Aorta (tissue), 5 donors: ENCODE measurements around the gene MDH1. TPM values are rescaled to one million over a fixed set of nuclear protein-coding genes. Genes with fewer than 3 reads are reported as not detected.

ENCODE experiments used
- ATAC-seq: fragments of 200-7000 bp; cut with Tn5 transposase; one replicate; pipeline ENCODE4 v1.9.1; 2022; ENCODE audit warnings: moderate library complexity; ENCODE audit not compliant: low FRiP score
- DNase-seq, 2 donors: peaks; one replicate each; pipeline ENCODE4 v3.0.0-alpha.2; 2020
- H3K27ac ChIP-seq, 2 donors: one replicate each; pipeline ENCODE4 v1.5.1; 2013; ENCODE audit warnings: low read length in 2 of 2, mild to moderate bottlenecking in 2 of 2, moderate library complexity in 2 of 2, control low read depth in 1 of 2, inconsistent platforms in 1 of 2, low read depth in 1 of 2
- H3K27me3 ChIP-seq, 2 donors: one replicate each; pipeline ENCODE4 v1.6.1; 2013; ENCODE audit warnings: control low read depth in 1 of 2, low read length in 1 of 2, mild to moderate bottlenecking in 1 of 2, moderate library complexity in 1 of 2; ENCODE audit not compliant: insufficient read depth in 2 of 2, control insufficient read depth in 1 of 2
- H3K36me3 ChIP-seq, 2 donors: one replicate each; pipeline ENCODE4 v1.6.1; 2013; ENCODE audit warnings: control low read depth in 1 of 2, low read length in 1 of 2, mild to moderate bottlenecking in 1 of 2; ENCODE audit not compliant: insufficient read depth in 2 of 2, control insufficient read depth in 1 of 2
- H3K4me1 ChIP-seq, 2 donors: one replicate each; pipeline ENCODE4 v1.6.1; 2013; ENCODE audit warnings: low read length in 2 of 2, control low read depth in 1 of 2, mild to moderate bottlenecking in 1 of 2, moderate library complexity in 1 of 2; ENCODE audit not compliant: insufficient read depth in 2 of 2, control insufficient read depth in 1 of 2
- H3K4me3 ChIP-seq, 2 donors: one replicate each; pipeline ENCODE4 v1.5.1; 2013; ENCODE audit warnings: low read length in 2 of 2, control low read depth in 1 of 2, mild to moderate bottlenecking in 1 of 2
- H3K9me3 ChIP-seq: one replicate; pipeline ENCODE4 v1.6.1; 2013; ENCODE audit warnings: mild to moderate bottlenecking, low read length; ENCODE audit not compliant: control insufficient read depth
- WGBS, 2 donors: extraction: QIAGEN DNeasy Blood & Tissue Kit; methylation state at CpG; one replicate each; pipeline ENCODE4 v1.1.7; 2013; 5-methylcytosine and 5-hydroxymethylcytosine counted together
- intact Hi-C, 2 donors: fragments of 100-400 bp; cut with DNase I; formaldehyde crosslinking; loops; one replicate each; pipeline versions ENCODE4 v1.14.2 to v1.15.0; 2022
- polyA plus RNA-seq, 2 donors: library from polyadenylated mRNA; stranded (reverse); fragments of 200-250 nt; gene quantifications; one replicate each; pipeline ENCODE4 v1.2.3, GENCODE V29; 2013
- total RNA-seq, 2 donors: library from RNA; stranded (reverse); fragmentation: NEBNext Ultra II Directional; extraction: Animal tissue kit (Norgen Biotek cat#: 25700); gene quantifications; one replicate each; pipeline ENCODE4 v1.2.1, GENCODE V29; 2021
- donor health status: healthy with polysubstance abuse.
- donor health status: Bipolar disorder and iron deficiency.
- donor health status: DM: no; HTN: no; CAD: no.
- donor health status: DM: no; HTN: no; CAD: no.
- donor health status: DM: yes; HTN: yes; CAD: no.

The MDH1 gene
- total and polyA plus RNA-seq, 4 donors, result 84.9 to 157 (median 98.6) TPM

GRCh38 chr2:63639344-63639743, 50.6 kb downstream of the MDH1 start:
- ATAC-seq (no peak), DNase-seq (no peak)
- H3K27me3 ChIP-seq, result no peaks in the 10 kb centered on the region
- WGBS, 2 donors, result 91 to 95% methylated on average over 1 of the region's 1 CpG
- H3K27ac ChIP-seq, result no peak overlapping the region
- intact Hi-C loops, result no loop called here
- no peaks in the 10 kb centered on the region for H3K4me1 ChIP-seq
- H3K9me3 ChIP-seq, result no peaks in the 10 kb centered on the region
- no peaks in the 10 kb centered on the region for H3K36me3 ChIP-seq
- H3K4me3 ChIP-seq, result no peak overlapping the region

- Histone ChIP-seq H3K27ac (no peak overlapping the region), H3K27me3 (no peaks in the 10 kb centered on the region), H3K4me3 (no peak overlapping the region), H3K9me3 (no peaks in the 10 kb centered on the region), H3K4me1 (no peaks in the 10 kb centered on the region), H3K36me3 (no peaks in the 10 kb centered on the region)
- intact Hi-C loops, result no loop called here
- ATAC-seq (no peak), DNase-seq (no peak)
- 42 to 52% methylated on average over 1 of the region's 1 CpG for WGBS, 2 donors
Measured at GRCh38 chr2:63642946-63643345, 54.2 kb downstream of the MDH1 start.

GRCh38 chr2:63643486-63643885, 54.7 kb downstream of the MDH1 start:
- Histone ChIP-seq H3K9me3 (no peaks in the 10 kb centered on the region), H3K27ac (no peak overlapping the region), H3K4me1 (no peaks in the 10 kb centered on the region), H3K27me3 (no peaks in the 10 kb centered on the region), H3K36me3 (no peaks in the 10 kb centered on the region), H3K4me3 (no peak overlapping the region)
- 89 to 90% methylated on average over 1 of the region's 1 CpG for WGBS, 2 donors
- ATAC-seq (no peak), DNase-seq (no peak)
- intact Hi-C loops, result no loop called here

- Histone ChIP-seq H3K4me3 (no peak overlapping the region), H3K27ac (no peak overlapping the region), H3K36me3 (no peaks in the 10 kb centered on the region), H3K9me3 (peaks cover 1% of the 10 kb centered on the region), H3K27me3 (no peaks in the 10 kb centered on the region), H3K4me1 (no peaks in the 10 kb centered on the region)
- intact Hi-C loops, result no loop called here
- no peak for DNase-seq
- 82 to 84% methylated on average over 2 of the region's 2 CpGs for WGBS, 2 donors
- ATAC-seq, result no peak
Measured at GRCh38 chr2:63648632-63649031, 59.9 kb downstream of the MDH1 start.

GRCh38 chr2:63649829-63650228, 61.1 kb downstream of the MDH1 start:
- no peak for ATAC-seq
- WGBS, 2 donors, result 90 to 97% methylated on average over 1 of the region's 1 CpG
- no peaks in the 10 kb centered on the region for H3K36me3 ChIP-seq

GRCh38 chr2:63650756-63651155, 62.0 kb downstream of the MDH1 start:
- ATAC-seq (no peak), DNase-seq (no peak)
- Histone ChIP-seq H3K27ac (no peak overlapping the region), H3K36me3 (no peaks in the 10 kb centered on the region), H3K27me3 (no peaks in the 10 kb centered on the region), H3K4me1 (no peaks in the 10 kb centered on the region), H3K9me3 (peaks cover 3% of the 10 kb centered on the region), H3K4me3 (no peak overlapping the region)
- intact Hi-C loops, result no loop called here
- WGBS, 2 donors, result 71 to 77% methylated on average over 3 of the region's 3 CpGs

More at GRCh38 chr2:63649829-63650228, 61.1 kb downstream of the MDH1 start:
- no peak overlapping the region for H3K4me3 ChIP-seq
- H3K4me1 ChIP-seq, result no peaks in the 10 kb centered on the region
- peaks cover 1% of the 10 kb centered on the region for H3K9me3 ChIP-seq
- H3K27me3 ChIP-seq, result no peaks in the 10 kb centered on the region
- intact Hi-C loops, result no loop called here
- H3K27ac ChIP-seq, result no peak overlapping the region
- DNase-seq, result no peak

GRCh38 chr2:63651356-63651755, 62.6 kb downstream of the MDH1 start:
- no peaks in the 10 kb centered on the region for H3K4me1 ChIP-seq
- no peak overlapping the region for H3K4me3 ChIP-seq
- intact Hi-C loops, result no loop called here
- 85 to 91% methylated on average over 3 of the region's 3 CpGs for WGBS, 2 donors
- no peaks in the 10 kb centered on the region for H3K27me3 ChIP-seq
- ATAC-seq (no peak), DNase-seq (no peak)
- H3K36me3 ChIP-seq, result no peaks in the 10 kb centered on the region
- H3K9me3 ChIP-seq, result peaks cover 3% of the 10 kb centered on the region
- H3K27ac ChIP-seq, result no peak overlapping the region

- no peak for DNase-seq
- H3K36me3 ChIP-seq, result no peaks in the 10 kb centered on the region
- H3K4me1 ChIP-seq, result no peaks in the 10 kb centered on the region
- ATAC-seq, result no peak
- 69 to 72% methylated on average over 4 of the region's 4 CpGs for WGBS, 2 donors
- no peak overlapping the region for H3K27ac ChIP-seq
- intact Hi-C loops, result no loop called here
- no peaks in the 10 kb centered on the region for H3K27me3 ChIP-seq
- H3K9me3 ChIP-seq, result peaks cover 3% of the 10 kb centered on the region
- H3K4me3 ChIP-seq, result no peak overlapping the region
Measured at GRCh38 chr2:63651861-63652651, 63.3 kb downstream of the MDH1 start.

GRCh38 chr2:63652652-63652985, 63.9 kb downstream of the MDH1 start:
- Histone ChIP-seq H3K36me3 (no peaks in the 10 kb centered on the region), H3K4me3 (no peak overlapping the region), H3K27me3 (no peaks in the 10 kb centered on the region), H3K4me1 (no peaks in the 10 kb centered on the region), H3K9me3 (peaks cover 3% of the 10 kb centered on the region), H3K27ac (no peak overlapping the region)
- intact Hi-C loops, result no loop called here
- no peak for DNase-seq
- ATAC-seq, result no peak
- WGBS, 2 donors, result 87 to 93% methylated on average over 2 of the region's 2 CpGs
